Left lobe of liver (tissue), 2 donors: ENCODE data around the gene ANKRD33. TPM values are rescaled to one million over a fixed set of nuclear protein-coding genes. Genes with fewer than 3 reads are reported as not detected.

Source experiments
- ATAC-seq: fragments of 200-7000 bp; cut with Tn5 transposase; one replicate; pipeline ENCODE4 v1.9.1; 2020; ENCODE audit warnings: mild to moderate bottlenecking, moderate library complexity
- DNase-seq: peaks from one replicate; pipeline ENCODE4 v3.0.0-alpha.2; 2020; ENCODE audit warnings: low spot score
- total RNA-seq: library from RNA; stranded (reverse); gene quantifications from one replicate; pipeline ENCODE4 v1.2.1, GENCODE V29; 2021
- donor health status: DM: no; HTN: no; CAD: no; lungs with moderate emphysema.
- donor health status: DM: no; HTN: yes; CAD: no.

Gene ANKRD33
- total RNA-seq, 1 donor from 2014 or later = not detected

DNA sequence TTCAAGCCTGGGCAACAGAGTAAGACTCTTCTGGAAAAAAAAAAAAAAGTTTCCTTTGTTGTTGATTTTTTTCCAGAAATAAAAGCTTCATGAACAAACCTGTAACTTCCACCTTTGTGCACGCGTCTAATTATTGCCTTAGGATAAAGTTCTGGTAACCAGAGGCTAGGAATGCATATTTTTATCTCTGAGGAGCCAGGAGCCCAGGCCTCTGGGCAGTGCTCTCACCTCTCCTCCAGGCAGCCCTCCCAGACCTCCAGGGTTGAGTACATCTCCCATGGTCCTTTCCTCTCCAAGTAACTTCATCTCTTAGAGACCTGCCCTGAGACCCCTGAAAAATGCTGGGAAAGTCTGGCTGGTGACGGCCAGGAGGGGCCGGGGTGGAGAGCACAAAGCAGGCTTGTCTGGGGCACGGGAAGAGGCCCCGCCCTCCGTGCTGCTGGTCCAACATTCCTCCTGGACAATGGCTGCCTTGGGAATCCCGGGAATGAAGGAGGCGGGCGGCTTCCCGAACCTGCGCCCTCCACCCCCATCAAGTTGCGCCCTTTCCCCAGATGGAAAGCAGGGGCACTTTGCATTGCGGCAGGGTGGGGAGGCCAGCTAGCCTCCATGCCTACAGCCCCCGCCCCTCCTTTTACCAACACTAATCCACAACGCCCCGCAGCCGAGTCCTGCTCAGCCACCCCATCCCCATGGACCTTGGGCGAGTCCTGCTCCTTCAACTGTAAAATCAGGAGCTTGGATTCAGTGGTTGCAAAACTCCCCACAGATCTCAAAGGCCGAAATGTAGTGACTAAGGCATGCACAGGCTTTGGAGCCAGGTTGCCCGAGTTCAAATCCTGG is 32.1 kb upstream of the ANKRD33 start:
- DNase-seq = no peak
- ATAC-seq = peak; percentile 65

DNA sequence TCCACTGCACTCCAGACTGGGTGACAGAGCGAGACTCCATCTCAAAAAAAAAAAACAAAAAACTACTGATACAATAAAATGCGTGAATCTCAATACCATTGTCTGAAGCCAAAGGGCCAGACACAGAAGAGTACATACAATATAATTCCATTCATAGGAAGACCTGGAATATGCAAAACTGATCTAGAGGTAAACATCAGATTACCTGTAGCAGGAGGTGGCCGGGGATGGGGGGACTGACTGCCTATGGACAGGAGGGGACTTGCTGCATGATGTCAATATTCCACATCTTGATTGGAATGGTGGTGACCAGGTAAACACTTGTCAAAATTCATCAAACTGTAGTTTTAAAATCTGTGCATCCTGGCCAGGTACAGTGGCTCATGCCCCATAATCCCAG is 26.9 kb upstream of the ANKRD33 start:
- no peak for DNase-seq
- ATAC-seq = no peak

DNA sequence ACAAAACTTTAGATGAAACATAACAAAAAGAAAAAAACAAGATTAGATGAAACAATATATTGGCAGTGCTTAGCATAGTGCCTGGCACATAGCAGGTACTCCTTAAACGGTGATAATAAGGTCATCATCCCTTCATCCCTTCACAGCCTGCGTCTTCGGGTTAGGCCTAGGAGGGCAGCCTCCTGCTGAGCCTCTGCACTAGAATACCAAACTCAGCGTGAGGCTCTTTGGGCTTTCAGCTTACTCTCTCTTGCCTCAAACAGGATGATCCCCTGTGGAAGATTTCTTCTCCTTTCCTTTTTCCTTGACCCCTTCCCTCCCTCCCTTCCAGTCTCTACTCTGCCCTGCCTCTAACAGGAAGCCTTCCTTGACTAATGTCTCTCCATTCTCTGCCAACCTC is 25.0 kb upstream of the ANKRD33 start:
- DNase-seq (no peak), ATAC-seq (no peak)

DNA sequence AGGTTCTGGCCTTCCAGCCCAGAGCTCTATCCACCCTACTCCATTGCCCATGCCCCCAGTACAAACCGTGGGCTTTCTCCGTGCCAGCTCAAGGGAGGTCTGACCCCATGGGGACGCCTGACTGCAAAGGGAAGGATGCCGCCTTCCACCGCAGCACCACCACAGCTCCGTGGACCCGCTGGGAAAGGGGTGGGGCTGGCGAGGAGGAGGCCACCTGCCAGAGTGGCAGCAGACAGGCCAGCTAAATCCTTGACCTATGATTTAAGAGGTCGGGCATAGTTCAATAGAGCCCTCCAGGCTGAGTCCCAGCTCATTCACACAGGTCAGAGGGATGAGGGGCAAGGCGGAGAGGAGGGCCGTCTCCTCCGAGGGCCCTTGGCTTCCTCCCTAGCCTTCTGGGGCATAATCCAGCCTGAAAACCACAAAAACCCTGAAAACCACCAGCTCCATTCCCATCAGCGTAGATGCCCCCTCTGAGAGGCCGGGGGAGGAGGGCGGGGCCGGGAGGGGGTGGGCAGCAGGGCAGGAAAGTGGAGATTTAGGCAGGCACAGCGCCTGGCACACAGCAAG is 24.5 kb upstream of the ANKRD33 start:
- DNase-seq = peak; percentile 58
- ATAC-seq = peak; percentile 63

DNA sequence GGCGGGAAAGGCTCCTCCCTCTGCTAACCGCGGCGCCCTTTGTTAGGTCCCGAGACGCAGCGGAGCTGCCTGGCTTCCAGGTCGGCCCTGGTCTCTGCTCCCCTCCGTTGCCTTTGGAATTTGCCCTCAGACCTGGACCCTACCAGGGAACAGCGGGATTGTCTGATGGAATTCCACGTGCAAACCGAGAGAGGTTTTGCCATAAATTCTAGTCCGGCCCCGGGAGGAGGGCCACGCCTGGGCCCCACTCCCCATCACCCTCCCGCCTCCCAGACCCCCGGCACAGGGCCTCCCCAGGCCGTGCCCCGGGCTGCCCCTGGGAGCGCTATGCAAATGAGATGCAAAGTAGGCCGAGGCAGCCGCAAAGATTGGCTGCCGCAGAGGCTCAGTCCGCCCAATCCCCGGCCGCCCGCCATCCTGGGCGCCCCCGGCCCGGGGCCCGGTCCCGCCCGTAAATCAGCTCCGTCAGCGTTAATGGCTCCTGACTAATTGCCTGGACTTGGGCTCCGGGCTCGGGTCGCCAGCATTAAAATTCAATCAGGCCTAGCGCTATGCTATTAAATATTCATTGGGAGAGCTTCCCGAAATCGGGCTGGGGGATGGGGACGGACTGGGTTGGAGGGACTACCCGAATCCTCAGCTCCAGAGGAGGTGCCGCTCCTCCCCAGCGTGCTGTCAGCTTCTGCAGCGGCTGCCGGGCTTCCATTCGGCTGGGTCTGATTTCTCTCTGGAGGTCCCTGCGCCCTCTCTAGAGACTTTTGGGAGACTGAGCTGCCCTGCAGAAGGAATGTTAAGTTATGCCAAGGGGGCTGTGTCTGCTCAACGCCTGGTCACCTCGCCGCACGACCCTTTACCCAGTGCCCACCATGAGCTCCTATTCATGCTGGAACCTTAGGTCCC is 23.7 kb upstream of the ANKRD33 start:
- DNase-seq (peak; percentile 79), ATAC-seq (peak; percentile 82)

DNA sequence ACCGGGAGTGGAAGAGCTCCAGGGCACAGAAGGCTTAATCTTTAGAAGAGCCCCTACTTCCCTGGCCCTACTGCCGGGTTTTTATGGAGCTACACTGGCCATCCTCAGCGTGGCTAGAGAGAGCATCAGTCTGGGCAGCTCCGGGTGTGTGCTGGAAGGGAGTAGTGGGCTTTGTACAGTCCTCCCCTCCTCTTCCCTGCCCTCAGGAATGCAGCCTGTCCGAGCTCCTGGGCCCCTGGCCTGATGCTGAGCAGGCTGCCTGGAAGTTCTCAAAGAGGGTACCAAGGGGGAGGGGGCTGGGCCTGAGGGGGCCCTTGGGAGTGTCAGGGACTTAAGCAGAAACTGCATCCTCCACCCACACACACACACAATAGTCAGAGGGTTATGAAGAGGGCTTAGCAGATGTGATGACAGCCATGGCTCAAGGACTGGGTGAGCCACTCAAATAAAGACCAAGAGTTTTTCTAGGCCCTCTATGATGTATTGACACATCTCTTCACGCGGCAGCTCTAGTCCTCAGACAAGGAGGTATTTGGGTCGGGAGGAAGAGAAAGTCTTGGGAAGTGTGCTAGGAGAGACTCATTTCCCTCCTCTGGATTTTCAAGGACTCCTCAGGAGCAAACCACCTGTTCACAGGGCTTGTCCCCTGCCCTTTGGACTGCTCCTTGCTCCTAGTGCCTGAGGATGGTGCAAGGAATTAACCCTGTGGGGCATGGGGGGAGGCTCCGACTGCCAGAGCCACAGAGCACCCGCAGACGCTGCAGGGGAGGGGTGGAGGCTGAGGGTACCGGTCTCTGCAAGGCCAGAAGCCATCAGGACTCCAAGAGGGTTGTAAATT is 22.9 kb upstream of the ANKRD33 start:
- ATAC-seq (no peak), DNase-seq (no peak)

DNA sequence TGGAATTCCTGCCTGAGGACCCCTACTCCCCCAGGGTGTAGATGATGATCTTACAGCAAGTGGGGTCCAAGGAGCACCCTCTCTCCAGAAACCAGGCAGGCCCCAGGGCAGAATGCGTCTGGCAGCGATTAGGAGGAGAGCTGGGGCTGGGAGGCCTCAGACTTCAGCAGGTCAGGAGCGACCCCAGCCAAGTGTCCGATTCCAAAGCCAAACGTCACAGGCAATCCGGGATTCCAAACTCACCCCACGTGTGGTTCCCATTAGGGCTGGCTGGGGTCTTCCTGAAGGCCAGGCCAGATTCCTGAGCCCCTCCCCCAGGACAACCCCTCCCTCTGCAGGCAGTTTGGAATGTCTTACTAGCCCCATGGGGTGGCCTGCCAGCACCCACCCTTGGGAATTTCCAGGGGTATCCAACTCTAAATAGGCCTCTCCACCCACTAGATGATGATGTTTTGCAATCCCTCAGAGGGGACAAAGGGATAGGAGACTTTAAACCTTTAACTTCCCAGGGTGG is 22.1 kb upstream of the ANKRD33 start:
- DNase-seq = no peak
- no peak for ATAC-seq

DNA sequence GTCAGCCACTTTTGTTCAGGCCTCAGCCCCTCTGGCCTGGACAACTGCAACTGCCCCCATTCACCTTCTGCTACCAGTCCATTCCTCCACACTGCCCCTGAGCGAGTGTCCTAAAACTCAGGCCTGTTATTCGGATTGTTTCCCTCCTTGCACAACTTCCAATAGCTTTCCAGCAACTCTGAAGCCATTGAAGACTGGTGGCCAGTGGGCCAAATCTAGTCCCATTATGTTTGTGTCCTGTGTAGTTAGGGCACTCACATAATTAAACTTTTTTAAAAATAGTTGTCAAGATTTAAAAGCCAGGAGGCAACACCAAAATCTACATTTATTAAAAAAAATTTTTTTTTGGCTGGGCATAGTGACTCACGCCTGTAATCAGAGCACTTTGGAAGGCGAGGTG is 21.6 kb upstream of the ANKRD33 start:
- no peak for DNase-seq
- no peak for ATAC-seq

DNA sequence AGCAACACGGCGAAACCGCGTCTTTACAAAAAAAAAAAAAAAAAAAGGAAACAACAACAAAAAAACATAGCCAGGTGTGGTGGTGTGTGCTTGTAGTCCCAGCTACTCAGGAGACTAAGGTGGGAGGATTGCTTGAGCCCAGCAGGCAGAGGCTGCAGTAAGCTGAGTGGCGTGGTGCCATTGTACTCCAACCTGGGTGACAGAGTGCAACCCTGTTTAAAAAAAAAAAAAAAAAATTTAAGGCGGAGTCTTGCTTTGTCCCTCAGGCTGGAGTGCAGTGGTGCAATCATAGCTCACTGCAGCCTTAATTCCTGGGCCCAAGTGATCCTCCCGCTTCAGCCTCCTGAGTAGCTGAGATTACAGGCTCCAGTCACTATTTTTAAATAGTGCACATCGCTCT is 21.1 kb upstream of the ANKRD33 start:
- peak; percentile 71 for DNase-seq

DNA sequence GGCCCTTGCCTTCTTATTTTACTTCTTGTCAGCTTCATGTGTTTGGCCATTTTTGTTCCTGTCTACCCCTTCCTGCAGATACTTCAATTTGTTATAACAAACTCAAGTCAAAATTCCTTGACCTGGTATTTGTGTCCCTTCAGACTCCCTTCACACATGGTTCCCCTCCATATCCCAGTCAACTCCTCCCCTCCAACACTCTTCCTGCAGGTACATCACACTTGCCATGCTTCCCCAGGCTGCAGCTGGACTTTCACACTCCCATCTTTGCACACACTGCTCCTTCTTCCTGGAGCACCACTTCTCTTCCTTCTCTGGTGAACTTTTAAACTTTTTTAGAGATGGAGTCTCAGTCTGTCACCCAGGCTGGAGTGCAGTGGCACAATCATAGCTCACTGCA is 20.5 kb upstream of the ANKRD33 start:
- no peak for ATAC-seq

More for the DNA sequence above, 21.1 kb upstream of the ANKRD33 start:
- ATAC-seq = peak; percentile 65

DNA sequence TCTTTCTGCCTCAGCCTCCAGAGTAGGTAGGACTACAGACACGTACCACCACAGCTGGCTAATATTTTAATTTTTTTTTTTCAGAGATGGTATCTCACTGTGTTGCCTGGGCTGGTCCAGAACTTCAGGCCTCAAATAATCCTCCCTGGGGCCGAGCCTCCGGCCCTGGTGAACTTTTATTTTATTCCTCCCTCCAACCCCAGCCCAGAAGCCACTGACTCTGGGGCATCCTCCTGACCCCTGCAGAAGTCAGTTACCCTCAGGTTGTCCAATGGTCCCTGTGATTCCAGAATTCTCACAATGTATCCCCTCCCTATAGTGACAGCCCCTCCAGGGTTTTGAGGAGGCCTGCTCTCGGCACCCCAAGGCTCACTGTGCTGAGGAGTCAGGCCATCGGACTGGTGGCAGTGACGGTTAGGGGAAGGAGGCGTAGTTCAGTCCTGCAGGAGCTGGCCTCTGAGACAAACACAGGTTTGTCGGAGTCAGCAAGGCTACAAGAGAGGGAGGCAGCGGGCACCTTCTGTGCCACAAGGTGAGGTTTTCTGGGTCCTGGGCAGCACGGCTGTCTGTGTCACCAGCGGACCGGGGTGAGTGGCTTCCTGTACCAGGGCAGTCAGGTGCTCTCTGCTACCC is 20.0 kb upstream of the ANKRD33 start:
- no peak for DNase-seq
- ATAC-seq = no peak

More for the DNA sequence above, 20.5 kb upstream of the ANKRD33 start:
- DNase-seq = no peak

DNA sequence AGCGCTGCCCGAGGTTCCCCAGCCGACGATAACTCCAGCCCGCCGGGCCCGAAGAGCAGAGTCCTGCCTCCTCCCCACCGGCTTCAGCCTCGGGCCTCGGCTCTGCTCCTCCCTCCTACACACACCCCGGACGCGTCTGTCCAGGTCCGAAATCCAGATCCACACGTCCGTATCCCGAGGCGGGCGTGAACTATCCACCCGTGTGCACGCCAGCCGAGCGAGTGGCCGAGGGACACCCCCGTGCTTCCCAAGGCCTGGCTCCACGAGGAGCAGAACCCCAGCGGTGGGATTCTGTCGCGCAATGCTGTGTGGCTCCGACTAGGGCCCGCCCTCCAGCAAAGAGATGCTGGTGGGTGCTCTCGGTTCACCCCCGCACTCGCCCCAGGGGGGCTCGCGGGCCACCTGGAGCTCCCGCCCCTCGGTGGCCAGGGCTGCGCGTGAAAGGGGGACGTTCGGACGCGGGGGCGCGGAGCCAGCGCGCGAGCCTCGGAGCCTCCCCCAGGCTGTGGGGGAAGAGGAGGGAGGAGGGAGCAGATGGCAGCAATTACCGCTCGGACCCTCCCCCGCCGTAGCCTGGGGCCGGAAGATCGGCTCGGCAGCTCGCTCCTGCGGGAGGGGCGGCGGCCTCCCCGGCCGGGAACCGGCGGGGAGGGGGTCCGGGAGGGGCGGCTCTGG is 18.9 kb upstream of the ANKRD33 start:
- no peak for ATAC-seq
- DNase-seq = no peak

DNA sequence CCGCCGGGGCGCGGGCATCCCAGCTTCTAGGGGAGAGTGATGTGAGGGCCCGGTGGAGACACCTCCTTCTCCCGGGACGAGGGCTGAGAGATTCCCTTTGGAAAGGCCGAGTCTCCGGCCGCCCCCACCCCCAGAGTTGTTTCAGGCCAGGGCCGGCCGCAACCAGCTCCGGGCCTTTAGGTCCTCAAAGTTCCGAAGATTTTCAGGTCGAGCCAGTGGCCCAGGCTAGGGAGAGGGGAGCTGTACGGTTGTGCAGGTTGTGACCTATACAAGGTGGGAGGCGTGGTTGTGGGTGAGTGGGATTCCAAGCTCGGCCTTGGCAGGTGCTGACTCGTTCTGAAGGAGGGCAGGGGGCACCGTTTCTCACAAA is 18.4 kb upstream of the ANKRD33 start:
- DNase-seq (no peak), ATAC-seq (no peak)

DNA sequence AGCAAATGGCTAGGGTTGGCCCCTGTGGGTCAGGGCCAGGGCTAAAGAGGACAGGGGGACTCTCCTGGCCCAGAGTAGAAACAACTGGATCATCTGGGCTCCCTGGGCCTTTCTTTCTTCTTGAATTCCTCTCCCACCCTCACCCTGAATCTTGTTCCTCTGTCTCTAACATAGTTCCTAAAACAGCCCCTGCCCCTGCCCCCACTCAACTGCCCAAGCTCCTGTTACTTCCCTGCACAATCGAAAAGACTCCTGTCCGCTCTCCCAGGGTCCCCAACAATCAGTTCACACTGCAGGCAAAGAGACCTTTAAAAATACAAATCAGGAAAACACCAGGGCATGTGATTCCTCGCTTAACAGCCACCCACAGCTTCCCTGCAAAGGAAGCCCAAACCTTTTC is 18.0 kb upstream of the ANKRD33 start:
- no peak for DNase-seq
- ATAC-seq = no peak

DNA sequence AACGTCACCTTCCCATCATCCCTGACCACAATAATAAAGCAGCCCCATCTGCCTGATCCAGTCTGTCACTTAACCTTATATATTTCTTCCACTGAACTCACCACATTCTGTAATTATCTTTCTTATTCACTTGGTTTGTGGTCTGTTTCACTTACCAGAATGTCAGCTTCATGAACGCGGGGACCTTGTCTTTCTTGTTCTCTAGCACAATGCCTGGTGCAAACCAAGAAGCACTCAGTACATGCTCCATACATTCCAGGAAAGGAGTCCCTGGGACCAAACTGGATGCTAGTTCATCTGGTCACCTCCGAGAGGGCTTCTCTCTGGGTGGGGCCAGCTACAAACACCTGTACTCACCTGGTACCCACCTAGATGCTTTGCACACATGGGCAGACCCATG is 17.4 kb upstream of the ANKRD33 start:
- ATAC-seq (no peak), DNase-seq (no peak)

DNA sequence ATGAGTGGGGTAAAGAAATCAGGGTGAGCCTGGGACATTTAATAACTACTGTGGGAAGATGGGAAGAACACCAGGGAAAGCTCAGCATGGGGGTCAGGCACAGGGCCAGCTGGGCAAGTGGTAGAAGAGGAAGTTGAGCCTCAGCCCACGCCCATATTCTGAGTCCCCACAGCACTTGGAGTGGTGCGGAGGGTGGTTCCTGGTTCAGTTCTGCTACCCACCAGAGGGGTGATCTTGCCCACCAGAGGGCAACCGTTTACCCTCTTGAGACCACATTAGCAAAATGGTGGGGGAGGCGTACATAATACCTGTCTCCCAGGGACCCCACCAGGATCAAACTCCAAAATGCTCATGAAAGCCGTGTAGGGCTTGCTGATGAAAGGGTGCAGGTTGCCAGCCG is 16.8 kb upstream of the ANKRD33 start:
- DNase-seq (no peak), ATAC-seq (no peak)

DNA sequence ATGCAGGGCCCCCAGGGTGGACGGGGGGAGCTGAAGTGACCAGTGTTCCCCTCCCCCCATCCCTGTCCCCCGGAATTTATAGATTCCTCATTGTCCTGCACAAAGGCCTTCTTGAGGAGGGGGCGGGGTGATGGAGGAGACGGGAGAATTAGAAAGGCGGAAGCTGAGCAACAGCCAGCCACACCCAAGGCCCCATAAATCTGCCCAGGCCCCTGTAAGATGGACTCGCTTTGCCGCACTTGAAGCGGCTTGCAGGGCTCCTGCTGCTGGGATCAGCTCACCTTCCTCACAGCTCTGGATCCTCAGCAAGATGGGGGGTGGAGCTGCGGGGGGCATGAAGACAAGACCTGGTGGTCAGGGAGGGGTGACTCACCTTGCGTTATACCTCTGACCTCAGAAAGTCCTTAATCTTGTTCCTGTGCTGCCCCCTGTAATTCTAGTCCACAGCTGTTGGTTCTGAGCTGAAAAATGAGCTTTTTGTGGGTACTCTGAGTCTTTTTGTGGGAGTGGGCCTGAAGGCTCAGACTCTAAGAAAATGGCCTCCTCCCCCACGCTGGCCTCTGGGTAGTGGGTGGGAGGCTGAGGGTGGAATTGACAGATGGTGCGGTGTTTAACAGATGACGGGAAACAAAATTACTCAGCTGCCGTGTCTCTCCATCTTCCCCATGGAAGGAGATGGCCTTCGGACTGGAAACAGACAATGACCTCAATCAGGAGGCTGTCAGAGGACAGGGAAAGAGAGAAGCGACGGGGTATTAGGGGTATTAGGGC is 15.8 kb upstream of the ANKRD33 start:
- DNase-seq = no peak
- ATAC-seq = no peak

DNA sequence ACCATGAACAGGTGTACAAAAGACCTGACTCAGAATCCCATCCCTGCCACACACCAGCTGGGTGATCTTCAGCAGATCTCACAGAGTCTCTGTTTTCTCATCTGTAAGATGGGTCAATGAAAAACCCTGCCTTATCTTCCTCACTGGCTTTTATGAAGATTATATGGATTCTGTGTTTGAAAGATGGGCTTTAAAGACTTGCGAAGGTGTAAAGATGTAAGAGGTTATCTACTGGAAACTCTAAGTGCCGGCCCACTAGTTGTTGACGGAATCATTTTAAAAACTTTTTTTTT is 15.3 kb upstream of the ANKRD33 start:
- DNase-seq = no peak
- ATAC-seq = no peak
